ENCODE data around the gene SLAMF8.

The SLAMF8 gene

DNA sequence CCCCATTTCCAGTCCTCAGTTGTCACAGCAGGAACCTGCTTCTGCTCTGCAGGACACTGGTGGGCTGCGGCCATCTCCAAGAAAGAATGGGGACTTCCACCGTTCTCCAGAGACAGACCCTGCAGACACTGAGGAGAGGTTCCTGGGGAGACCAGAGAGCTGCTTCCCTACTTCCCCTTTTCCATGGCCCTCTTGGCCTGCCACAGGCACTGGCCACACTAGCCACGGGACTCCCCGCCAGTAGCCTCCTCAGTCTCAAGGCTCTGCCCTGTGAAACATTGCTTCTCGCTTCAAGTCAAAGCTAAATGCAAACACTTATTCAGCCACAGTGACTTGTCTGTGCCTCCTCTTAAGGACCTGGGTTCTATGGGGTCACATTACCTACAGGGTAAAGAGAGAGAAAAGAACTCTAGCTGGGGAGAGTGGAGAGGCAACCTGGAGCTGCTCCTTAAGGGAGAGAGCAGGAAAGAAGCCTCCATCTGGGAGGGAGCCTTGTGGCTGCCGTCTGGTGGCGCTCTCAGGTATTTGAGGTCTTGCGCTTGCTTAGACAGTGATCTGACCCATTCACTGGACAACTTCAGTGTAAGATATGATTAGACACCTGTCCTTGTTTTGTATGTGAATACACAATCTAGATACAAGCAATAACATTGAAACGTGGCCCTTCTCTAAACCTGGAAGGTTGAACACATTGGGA lies 5.4 kb upstream of the SLAMF8 start:
- DNase-seq (ENCODE audit: low read depth in 2 of 2), result no peak

DNA sequence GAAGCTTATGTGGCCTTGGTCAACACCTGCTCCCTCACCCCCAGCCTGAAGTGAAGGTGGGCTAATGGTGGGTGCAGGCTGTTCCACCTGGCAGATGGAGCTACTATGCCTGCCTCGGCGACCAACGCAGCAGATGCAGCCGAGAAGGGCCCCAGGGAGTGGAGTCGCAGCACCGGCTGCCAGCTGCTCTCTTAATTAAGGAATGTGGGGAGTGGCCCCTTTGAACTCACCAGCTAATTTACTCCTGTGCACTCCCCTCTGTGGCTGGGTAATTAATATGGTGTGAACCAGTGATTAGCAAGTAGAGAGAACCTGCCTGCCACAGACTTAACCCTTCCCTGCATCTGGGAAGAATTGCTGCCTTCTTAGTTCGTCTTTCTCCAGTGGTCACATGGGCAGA lies 3.3 kb upstream of the SLAMF8 start:
- no peak for DNase-seq (ENCODE audit: low read depth in 2 of 2)

DNA sequence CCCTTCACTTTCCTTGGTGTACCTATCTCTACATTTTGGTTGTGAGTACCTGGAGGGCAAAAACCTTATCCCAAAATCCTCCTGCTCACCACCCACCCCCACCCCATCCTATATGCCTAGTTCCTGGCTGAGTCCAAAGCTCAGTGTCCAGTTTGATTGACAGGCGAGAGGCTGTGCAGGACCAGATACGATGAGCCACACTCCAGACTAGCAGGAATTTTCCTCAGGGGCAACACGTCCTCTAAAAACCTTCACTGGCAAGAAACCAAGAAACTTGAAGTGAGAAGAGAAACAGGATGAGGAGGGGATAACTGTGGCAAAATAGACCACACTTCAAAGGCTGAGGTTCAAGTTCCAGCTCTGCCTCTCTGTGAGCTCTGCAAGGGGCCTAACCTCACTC lies 1.1 kb upstream of the SLAMF8 start:
- no peak for DNase-seq (ENCODE audit: low read depth in 2 of 2)

DNA sequence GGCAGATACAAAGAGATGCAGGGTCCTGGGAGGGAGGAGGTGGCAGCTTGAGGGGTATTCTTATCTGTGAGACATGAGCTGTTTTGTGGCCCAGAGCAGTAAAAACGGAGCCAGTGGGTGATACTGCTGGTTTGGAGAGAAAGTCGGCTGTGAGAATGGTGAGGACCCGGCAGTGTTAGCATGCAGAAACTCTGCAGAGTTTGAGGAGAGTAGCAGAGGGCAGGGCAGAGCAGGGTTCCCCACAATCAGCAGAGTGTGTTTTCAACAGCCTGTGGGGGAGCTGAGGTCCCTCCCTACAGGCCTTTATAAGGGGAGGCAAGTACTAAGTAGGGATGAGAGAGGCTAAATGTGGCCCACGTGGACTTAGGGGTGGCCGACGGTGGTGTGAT lies 423 bp downstream of the SLAMF8 start:
- DNase-seq (ENCODE audit: low read depth in 2 of 2), result no peak

DNA sequence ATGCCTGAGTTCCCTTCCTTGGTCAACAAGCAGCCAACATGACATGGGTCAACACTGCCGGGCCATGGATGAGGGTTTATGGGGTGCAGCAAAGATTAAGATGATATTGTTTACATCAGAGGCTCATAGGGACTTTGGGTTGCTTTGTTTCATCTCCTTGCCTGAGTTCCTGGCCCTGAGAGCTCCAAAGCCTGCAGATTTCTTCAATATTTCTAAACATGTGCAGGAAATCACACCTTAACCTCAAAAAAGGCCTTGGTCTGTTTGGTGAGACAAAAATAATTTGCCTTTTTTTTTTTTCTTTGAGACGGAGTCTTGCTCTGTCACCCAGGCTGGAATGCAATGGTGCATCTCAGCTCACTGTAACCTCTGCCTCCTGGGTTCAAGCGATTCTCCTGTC lies 876 bp downstream of the SLAMF8 start:
- no peak for DNase-seq (ENCODE audit: low read depth in 2 of 2)

DNA sequence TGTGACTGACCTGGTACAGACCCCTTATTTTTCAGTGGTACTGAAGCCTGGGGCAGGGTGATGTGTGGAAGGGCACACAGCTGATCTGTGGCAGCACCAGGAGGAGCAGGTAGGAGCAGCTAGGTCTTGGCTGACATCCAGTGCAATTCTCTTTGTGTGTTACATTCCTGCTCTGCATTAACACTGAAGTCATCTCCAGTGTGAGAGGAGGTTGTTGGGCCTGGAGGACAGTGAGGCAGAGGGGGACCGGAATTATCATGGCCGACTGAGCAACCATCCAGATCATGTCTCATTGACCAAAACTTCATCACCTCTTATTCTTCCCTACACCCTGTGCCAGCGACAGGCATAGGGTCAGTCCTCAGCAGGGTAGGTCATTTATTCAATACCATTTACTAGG lies 1.5 kb downstream of the SLAMF8 start:
- DNase-seq (ENCODE audit: low read depth in 2 of 2), result no peak

DNA sequence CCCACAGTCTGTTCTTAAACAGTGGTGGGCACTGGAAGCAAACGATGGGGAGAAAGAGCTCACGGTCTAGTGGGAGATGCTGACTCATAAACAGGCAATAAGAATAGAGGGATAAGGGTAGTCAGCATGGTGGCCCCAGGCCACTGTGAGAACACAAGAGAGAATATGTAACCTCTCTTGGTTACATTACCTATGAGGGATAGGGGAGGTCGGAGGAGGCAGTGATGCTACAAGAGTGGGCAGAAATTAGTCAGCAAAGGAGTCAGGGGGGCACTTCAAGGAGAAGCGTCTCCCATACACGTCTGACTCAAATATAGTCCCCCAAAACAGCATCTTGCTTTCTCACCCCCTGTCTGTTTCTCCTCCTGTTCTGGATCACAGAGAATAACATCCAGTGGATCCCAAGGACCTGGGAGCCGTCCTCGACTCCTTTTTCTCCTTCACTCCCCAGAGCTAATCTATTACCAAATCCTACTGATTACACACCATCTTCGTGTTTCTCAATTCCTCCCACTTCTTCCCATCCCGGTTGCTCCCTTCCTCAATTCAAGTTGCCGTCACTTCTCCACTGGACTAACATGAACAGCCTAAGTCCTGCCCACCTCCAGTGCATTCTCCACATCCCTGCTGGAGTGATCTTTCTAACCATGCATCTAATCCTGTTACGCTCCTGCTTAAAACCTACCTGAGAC lies 2.1 kb downstream of the SLAMF8 start:
- no peak for DNase-seq (ENCODE audit: low read depth in 2 of 2)

DNA sequence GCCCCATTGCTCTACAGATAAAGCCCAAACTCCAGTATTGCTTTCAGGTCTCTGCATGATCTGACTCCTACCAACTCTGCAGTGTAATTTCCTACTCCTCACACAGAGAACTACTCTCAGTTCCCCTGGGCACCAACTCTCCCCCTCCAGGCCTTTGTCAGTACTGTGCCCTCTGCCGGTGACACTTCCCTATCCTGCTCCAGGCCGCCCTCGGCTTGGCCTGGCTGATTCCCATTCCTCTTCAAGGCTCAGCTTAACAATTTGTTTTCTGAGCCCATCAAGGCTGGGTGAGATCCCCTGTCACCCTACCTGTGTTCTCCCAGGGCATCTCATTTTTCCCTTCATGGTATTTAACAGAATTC lies 2.6 kb downstream of the SLAMF8 start:
- DNase-seq (ENCODE audit: low read depth in 2 of 2), result no peak

DNA sequence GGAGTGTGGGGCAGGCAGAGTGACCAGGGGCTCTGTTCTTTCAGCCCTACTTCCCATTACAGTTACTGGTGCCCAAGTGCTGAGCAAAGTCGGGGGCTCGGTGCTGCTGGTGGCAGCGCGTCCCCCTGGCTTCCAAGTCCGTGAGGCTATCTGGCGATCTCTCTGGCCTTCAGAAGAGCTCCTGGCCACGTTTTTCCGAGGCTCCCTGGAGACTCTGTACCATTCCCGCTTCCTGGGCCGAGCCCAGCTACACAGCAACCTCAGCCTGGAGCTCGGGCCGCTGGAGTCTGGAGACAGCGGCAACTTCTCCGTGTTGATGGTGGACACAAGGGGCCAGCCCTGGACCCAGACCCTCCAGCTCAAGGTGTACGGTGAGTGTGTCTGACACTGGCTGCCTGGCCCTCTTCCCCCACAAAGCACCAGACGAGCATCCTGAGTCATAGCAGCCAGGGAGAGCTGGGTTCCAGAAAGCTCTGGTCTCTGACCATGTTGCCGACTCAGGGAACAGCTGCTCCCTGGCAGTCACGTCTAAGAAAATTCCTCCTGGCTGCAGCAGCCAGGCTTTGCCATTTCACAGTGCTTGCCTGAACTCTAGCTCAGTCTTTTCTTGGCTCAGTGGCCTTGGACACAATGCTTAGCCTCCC lies 3.3 kb downstream of the SLAMF8 start:
- no peak for DNase-seq (ENCODE audit: low read depth in 2 of 2)

DNA sequence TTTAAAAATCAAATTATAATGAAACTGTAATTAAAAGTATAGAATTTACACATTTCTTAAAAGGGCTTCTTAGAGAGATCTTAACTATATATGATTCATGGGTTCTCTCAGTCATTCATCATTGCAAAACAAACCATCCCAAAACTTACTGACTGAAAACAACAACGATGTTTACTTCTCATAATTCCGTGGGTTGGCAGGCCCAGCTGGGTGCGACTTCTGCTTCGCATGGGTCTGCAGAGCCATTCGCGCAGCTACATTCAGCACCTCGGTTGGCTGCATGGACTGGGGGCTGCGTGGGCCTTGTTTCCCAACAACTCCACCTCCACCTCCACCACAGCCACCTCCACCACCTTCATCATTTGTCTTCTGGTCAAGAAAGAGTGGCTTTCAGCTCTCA lies 4.0 kb downstream of the SLAMF8 start:
- DNase-seq (ENCODE audit: low read depth in 2 of 2), result no peak

DNA sequence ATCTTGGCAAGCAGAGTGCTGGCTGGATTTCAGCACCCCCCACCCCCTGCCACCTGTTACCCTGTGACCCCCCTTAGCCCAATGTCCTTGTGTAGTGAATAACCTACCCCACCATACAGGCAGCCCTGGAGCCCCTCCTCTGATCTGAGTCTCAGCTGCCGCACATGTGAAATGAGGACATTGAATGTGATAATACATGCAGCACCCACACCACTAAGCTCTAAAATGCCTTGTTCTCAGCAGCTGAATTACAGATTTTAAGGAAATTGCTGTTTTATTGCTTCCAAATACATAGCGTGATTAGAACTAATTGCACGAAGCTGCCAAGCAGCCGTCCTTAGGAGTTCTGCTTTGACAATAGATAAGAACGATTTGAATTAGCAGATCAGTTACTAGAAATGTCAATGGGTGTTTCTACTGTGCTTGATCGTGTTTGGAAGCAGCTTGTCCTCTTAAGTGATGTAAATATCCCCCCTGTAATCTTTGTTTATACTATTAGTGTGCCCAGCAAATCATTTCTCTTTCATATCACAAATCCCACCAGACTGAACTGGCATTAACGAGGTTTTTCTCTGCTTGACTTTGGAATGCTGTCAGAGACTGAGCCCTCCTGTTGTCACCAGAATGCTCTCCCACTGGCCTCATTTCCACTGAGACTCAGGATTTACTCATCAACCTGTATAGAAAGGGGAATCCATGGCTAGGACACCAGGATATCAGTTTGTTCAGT lies 4.9 kb downstream of the SLAMF8 start:
- no peak for DNase-seq (ENCODE audit: low read depth in 2 of 2)

DNA sequence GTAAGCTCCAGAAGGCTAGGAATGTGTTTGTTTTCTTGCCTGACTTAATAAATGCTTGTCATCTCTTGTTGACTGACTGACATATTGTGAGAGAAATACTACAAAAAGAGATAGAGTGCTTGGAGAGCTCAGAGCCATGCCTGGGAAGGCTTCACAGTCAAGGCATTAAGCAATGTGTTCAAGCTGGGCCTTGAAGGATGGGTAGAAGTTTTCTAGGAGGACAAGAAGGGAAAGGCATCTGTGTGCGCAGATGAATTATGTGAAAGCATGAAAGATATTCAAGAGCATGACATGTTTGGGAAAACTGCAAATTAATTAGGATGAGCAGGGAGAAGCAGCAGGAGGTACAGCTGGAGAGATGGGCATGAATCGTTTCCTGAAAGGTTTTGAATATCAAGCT lies 5.6 kb downstream of the SLAMF8 start:
- DNase-seq (ENCODE audit: low read depth in 2 of 2), result no peak

DNA sequence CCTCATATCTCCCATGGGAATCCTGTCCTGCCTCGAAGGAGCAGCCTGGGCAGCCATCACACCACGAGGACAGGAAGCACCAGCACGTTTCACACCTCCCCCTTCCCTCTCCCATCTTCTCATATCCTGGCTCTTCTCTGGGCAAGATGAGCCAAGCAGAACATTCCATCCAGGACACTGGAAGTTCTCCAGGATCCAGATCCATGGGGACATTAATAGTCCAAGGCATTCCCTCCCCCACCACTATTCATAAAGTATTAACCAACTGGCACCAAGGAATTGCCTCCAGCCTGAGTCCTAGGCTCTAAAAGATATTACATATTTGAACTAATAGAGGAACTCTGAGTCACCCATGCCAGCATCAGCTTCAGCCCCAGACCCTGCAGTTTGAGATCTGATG lies 8.7 kb downstream of the SLAMF8 start:
- DNase-seq (ENCODE audit: low read depth in 2 of 2), result no peak

DNA sequence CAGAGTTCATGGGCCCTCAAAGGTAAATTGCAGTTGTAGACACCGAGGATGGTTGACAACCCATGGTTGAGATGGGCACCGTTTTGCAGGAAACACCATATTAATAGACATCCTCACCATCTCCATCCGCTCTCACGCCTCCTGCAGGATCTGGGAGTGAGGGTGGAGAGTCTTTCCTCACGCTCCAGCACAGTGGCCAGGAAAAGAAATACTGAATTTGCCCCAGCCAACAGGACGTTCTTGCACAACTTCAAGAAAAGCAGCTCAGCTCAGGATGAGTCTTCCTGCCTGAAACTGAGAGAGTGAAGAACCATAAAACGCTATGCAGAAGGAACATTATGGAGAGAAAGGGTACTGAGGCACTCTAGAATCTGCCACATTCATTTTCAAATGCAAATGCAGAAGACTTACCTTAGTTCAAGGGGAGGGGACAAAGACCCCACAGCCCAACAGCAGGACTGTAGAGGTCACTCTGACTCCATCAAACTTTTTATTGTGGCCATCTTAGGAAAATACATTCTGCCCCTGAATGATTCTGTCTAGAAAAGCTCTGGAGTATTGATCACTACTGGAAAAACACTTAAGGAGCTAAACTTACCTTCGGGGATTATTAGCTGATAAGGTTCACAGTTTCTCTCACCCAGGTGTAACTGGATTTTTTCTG lies 9.3 kb downstream of the SLAMF8 start:
- DNase-seq (ENCODE audit: low read depth in 2 of 2), result no peak

DNA sequence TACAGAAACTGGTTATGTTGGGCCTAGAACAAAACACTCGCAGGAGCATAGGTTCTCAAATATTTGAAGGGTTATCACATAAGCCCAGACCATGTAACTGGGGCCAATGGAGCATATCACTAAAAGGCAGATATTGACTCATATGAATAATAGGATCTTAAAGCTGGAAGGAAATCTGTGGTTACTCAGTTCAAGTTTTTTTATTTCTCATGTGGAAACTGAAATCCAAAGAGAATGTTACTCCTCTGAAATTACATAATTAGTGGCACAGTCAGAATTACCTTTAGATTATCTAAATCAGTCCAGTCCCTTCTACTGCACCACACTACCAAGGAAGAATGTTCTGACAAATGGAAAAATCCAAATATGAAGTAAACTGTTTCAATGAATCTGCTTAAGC lies 12.0 kb downstream of the SLAMF8 start:
- no peak for DNase-seq (ENCODE audit: low read depth in 2 of 2)

DNA sequence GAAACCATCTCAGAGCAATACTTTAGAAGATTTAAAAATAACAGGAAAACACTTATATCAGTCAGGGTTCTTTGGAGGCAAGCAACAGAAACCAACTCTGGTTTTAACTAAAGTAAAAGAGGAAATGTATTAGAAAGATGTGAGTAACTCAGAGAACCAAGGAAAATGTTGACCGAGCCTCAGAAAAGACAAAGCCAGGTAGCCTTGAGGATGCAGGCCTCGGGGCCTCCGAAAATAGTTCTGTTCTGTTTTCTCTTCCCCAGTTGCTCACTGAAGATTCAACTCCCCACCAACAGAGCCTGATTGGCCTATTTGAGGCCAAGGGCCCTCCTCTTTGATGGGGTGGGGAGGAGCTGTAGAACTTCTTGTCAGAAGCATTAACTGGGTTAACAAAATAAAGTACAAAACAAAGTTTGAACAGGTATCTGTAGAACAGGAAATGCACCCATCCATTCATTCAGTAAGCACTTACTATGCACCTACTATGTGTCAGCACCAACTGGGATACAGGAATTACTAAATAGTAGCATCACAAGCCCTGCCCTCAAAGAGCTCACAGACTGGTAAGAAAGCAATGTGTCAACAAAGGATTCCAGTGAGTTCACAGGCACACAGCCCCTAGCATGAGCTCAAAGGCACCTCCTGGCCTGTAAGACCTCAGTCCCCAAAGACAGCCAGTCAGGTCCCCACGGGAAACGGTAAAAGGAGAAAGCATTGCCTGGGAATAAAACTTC lies 12.6 kb downstream of the SLAMF8 start:
- no peak for DNase-seq (ENCODE audit: low read depth in 2 of 2)

DNA sequence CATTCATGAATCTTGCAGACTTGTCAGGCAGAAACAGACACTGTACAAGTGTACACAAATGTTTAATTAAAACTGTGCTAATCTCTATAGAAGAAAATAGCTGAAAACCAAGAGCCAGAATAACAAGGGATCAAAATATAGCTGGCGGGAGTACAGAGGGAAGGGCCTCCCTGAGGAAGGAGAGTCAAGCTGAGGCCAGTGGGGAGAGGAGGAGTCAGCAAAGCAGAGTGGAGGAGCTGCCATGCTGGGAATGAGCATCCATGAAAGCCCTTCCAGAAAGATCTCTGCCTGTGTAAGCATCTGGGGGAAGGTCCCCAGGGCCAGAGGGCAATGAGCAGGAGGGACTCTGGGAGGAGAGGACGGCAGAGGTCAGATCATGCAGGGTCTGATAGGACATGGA lies 15.1 kb downstream of the SLAMF8 start:
- no peak for DNase-seq (ENCODE audit: low read depth in 2 of 2)

DNA sequence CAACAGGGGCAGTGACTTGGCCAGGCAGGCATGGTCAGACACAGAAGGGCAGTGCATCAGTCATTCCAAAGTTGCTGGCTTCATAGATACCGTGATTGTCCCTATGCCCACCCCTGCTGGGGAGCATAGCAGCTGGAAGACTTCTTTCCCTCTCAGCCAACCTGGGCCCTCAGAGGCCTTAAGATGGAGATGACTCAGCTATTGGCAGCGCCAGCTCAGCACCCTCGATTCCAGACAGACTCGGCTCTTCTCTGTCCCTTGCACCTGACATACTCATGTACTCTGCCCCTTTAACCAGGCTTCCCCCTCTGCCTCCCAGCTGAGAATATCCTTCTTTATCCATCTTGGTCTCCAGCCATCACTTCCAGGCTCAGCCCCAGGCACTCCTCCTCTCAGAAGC lies 16.8 kb downstream of the SLAMF8 start:
- no peak for DNase-seq (ENCODE audit: low read depth in 2 of 2)

DNA sequence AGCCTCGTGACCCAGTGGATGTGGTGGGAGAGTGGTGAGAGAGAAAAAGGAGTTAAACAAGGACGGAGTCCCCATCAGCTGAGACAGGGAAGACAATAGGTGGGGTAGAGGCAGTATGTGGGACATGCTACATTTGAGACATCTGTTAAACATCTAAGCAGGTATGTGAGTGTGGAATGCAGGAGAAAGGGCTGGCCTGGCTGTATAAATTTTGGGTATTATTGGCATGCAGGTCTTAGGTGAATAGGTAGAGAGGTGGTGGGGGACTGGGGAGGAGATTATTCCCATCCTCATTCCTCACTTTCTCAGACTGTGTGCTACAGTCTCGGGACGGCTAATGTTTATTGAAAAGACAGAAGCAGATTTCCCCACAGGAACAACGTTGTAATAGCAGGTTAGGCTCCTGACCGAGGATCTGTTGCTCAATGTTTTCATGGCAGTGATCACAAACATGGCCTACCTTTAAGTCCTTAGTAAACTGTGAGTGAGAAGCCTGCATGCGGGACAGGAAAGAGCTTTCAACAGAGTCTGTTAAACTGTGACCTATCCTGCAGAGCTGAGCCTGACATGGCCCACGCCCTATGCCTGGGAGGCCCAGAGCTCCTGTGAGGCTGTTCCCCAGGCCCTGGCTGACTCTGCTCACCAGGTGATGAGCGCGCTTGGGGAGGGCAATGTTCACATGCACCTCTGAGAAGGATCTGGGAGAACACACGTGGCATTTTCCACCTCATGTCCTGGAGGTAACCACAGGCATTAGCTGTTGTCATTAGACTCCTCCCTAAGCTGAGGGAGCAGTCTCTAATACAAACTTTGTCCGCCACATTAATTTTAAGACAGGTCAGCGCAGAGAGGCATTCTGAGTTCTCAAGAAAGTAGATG lies 19.3 kb downstream of the SLAMF8 start:
- no peak for DNase-seq (ENCODE audit: low read depth in 2 of 2)

DNA sequence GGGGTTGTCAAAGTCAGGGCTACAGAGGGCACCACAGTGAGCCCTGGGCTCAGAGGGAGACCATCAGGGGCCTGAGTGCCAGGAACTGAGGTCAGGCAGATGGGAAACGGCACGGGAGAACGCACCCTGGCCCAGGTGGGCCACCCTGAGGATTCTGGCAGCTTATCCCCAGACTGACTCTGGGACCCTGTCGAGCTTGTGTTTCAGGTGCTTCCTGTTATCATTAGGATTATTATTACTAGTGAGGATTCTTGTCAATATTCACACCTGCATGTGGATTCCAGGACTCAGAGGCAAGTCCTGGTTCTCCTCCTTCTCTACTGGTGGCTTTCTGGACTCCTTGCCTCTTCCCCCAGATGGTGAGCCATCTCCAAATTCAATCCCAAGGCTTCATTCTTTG lies 20.6 kb downstream of the SLAMF8 start:
- DNase-seq (ENCODE audit: low read depth in 2 of 2), result no peak

DNA sequence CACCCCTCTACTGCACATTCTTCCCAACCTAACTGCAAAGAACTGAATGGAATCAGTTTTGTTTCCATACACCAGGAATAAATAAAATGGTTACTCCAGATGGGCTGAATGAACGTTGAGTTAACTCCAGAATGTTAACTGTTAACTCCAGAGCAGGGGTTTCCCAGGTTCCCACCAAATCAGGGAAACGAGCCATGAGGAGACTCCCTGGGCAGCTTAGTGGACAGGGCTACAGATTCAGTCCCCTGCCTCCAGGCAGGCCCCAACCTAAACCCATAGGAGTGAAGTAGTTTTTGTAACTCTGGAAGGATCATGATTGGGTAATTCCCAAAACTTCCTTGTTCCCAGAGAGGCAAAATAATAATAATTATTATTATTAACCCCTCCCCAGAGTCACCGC lies 21.7 kb downstream of the SLAMF8 start:
- no peak for DNase-seq (ENCODE audit: low read depth in 2 of 2)

All from stimulated activated CD4-positive, alpha-beta T cell treated with anti-CD3 and anti-CD28 coated beads, Interleukin-1b, Interleukin-23, amount 100 ng/mL, for 1 hour (primary cell).